ENCODE results near the gene CIBAR2. TPM values are rescaled to one million over a fixed set of nuclear protein-coding genes. Genes with fewer than 3 reads are reported as not detected.

Gene CIBAR2
- total and polyA plus RNA-seq, 9 of the 15 experiments (the other 6 are each of a cell fraction or from before 2014, with no cell fraction given): not detected

- TF ChIP-seq MLLT1 (IDR thresholded peaks at IDR 0.05): no peak
- no peak for TF ChIP-seq ZNF274 (IDR thresholded peaks at IDR 0.05; ENCODE audit: borderline replicate concordance, low read depth, low read length)
- TF ChIP-seq CAMTA2 (CRISPR knock-in tag; conservative IDR thresholded peaks at IDR 0.05): no peak
- no peak for TF ChIP-seq CBX1 (IDR thresholded peaks at IDR 0.05; ENCODE audit: low read depth)
- no peak for TF ChIP-seq CBFB (CRISPR knock-in tag; IDR thresholded peaks at IDR 0.05)
- TF ChIP-seq GABPB1 (CRISPR knock-in tag; IDR thresholded peaks at IDR 0.05): 0 out of 2 replicates have a peak, but pooled peaks have one; percentile 26
- TF ChIP-seq ZNF23 (CRISPR knock-in tag; IDR thresholded peaks at IDR 0.05): no peak
- no peak for TF ChIP-seq RNF2 (IDR thresholded peaks at IDR 0.05)
- TF ChIP-seq NRF1 (conservative IDR thresholded peaks at IDR 0.05 in 1 of 2, IDR thresholded peaks at IDR 0.05 in 1 of 2): 0 out of 4 replicates have a peak, but pooled peaks of 1 of the 2 experiments have one; percentile 15
- no peak for TF ChIP-seq PREB (CRISPR knock-in tag; IDR thresholded peaks at IDR 0.05)
- no peak for TF ChIP-seq FIP1L1 (IDR thresholded peaks at IDR 0.05; ENCODE audit: low read depth, low read length, poor library complexity, severe bottlenecking)
- no peak for TF ChIP-seq KLF10 (CRISPR knock-in tag; IDR thresholded peaks at IDR 0.05)
- no peak for TF ChIP-seq ZNF146 (CRISPR knock-in tag; IDR thresholded peaks at IDR 0.05; ENCODE audit: unreplicated experiment)
- no peak for TF ChIP-seq SMARCA4 (IDR thresholded peaks at IDR 0.05)
- TF ChIP-seq ZBTB49 (CRISPR knock-in tag; IDR thresholded peaks at IDR 0.05; ENCODE audit: borderline replicate concordance): no peak
- TF ChIP-seq MAFK (IDR thresholded peaks at IDR 0.05; ENCODE audit: low read length): no peak
- TF ChIP-seq FOXM1 (IDR thresholded peaks at IDR 0.05; ENCODE audit: low read depth): no peak
- TF ChIP-seq FOXM1 (CRISPR knock-in tag; IDR thresholded peaks at IDR 0.05; ENCODE audit: low read depth): no peak
- no peak for TF ChIP-seq MTA2 (IDR thresholded peaks at IDR 0.05; ENCODE audit: low read depth)
- no peak for TF ChIP-seq CEBPZ (IDR thresholded peaks at IDR 0.05; ENCODE audit: borderline replicate concordance, low read depth, low read length)
Measured at GRCh38 chr16:85141491-85142128, 29.3 kb upstream of the CIBAR2 start (continued).

Measured in K562 (cell line).